WTC11 (cell line): ENCODE data around the gene NIPAL4. TPM values are rescaled to one million over a fixed set of nuclear protein-coding genes. Genes with fewer than 3 reads are reported as not detected.

Experiments
- ARID4B ChIP-seq: sonication (generic); formaldehyde crosslinking; IDR thresholded peaks from 2 replicates; pipeline ENCODE4 v1.8.0; 2023; ENCODE audit warnings: missing genetic modification reagents, mild to moderate bottlenecking, borderline replicate concordance
- EMX1 ChIP-seq: fragments of 250-450 bp; sonication (Bioruptor Pico); IDR thresholded peaks from 2 replicates; pipeline ENCODE4 v1.8.0; 2021; ENCODE audit warnings: mild to moderate bottlenecking
- HMGA2 ChIP-seq: fragments of 250-450 bp; sonication (Bioruptor Pico); IDR thresholded peaks from 2 replicates; pipeline ENCODE4 v1.4.0; 2021; ENCODE audit warnings: mild to moderate bottlenecking, moderate library complexity
- KAT7 ChIP-seq: sonication (generic); formaldehyde crosslinking; IDR thresholded peaks from 2 replicates; pipeline ENCODE4 v1.8.1; 2023; ENCODE audit warnings: missing genetic modification reagents, mild to moderate bottlenecking, borderline replicate concordance
- TEAD1 ChIP-seq: sonication (generic); formaldehyde crosslinking; IDR thresholded peaks from 2 replicates; pipeline ENCODE4 v1.8.0; 2022; ENCODE audit warnings: mild to moderate bottlenecking, missing genetic modification reagents
- TEAD4 ChIP-seq: sonication (generic); formaldehyde crosslinking; IDR thresholded peaks from 2 replicates; pipeline ENCODE4 v1.8.0; 2022; ENCODE audit warnings: mild to moderate bottlenecking, missing genetic modification reagents
- ZNF396 ChIP-seq: fragments of 250-450 bp; sonication (Bioruptor Pico); IDR thresholded peaks from 2 replicates; pipeline ENCODE4 v1.8.0; 2021; ENCODE audit warnings: mild to moderate bottlenecking, moderate library complexity, borderline replicate concordance
- ZNF671 ChIP-seq: fragments of 250-450 bp; sonication (Bioruptor Pico); IDR thresholded peaks from 2 replicates; pipeline ENCODE4 v1.8.0; 2021; ENCODE audit warnings: mild to moderate bottlenecking
- total RNA-seq: library from RNA; stranded (reverse); gene quantifications from 3 replicates; pipeline ENCODE4 v1.2.3, GENCODE V29; 2021
- TF ChIP-seq, protein P1 (sequence below): sonication (generic); formaldehyde crosslinking; IDR thresholded peaks from 2 replicates; pipeline ENCODE4 v1.8.1; 2023; ENCODE audit warnings: mild to moderate bottlenecking, missing genetic modification reagents
- TF ChIP-seq, protein P2 (sequence below): sonication (generic); formaldehyde crosslinking; IDR thresholded peaks from 2 replicates; pipeline ENCODE4 v1.8.0; 2022; ENCODE audit warnings: mild to moderate bottlenecking, missing genetic modification reagents
- TF ChIP-seq, protein P3 (sequence below): sonication (generic); formaldehyde crosslinking; IDR thresholded peaks from 2 replicates; pipeline ENCODE4 v1.8.0; 2022; ENCODE audit warnings: mild to moderate bottlenecking, missing genetic modification reagents

Gene NIPAL4
- total RNA-seq, 1 experiment from 2014 or later: not detected

GRCh38 chr5:157523976-157524375 lies 64.0 kb downstream of the NIPAL4 start (continued):
- no peak for TF ChIP-seq ARID4B (CRISPR knock-in tag)
- TF ChIP-seq TEAD1 (CRISPR knock-in tag): no peak
- TF ChIP-seq, protein P1, sequence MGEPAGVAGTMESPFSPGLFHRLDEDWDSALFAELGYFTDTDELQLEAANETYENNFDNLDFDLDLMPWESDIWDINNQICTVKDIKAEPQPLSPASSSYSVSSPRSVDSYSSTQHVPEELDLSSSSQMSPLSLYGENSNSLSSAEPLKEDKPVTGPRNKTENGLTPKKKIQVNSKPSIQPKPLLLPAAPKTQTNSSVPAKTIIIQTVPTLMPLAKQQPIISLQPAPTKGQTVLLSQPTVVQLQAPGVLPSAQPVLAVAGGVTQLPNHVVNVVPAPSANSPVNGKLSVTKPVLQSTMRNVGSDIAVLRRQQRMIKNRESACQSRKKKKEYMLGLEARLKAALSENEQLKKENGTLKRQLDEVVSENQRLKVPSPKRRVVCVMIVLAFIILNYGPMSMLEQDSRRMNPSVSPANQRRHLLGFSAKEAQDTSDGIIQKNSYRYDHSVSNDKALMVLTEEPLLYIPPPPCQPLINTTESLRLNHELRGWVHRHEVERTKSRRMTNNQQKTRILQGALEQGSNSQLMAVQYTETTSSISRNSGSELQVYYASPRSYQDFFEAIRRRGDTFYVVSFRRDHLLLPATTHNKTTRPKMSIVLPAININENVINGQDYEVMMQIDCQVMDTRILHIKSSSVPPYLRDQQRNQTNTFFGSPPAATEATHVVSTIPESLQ (CRISPR knock-in tag): no peak
- TF ChIP-seq KAT7 (CRISPR knock-in tag): no peak
- no peak for TF ChIP-seq TEAD4 (CRISPR knock-in tag)
- TF ChIP-seq, protein P2, sequence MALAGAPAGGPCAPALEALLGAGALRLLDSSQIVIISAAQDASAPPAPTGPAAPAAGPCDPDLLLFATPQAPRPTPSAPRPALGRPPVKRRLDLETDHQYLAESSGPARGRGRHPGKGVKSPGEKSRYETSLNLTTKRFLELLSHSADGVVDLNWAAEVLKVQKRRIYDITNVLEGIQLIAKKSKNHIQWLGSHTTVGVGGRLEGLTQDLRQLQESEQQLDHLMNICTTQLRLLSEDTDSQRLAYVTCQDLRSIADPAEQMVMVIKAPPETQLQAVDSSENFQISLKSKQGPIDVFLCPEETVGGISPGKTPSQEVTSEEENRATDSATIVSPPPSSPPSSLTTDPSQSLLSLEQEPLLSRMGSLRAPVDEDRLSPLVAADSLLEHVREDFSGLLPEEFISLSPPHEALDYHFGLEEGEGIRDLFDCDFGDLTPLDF (CRISPR knock-in tag): no peak
- no peak for TF ChIP-seq ZNF671 (CRISPR knock-in tag)
- TF ChIP-seq, protein P3, sequence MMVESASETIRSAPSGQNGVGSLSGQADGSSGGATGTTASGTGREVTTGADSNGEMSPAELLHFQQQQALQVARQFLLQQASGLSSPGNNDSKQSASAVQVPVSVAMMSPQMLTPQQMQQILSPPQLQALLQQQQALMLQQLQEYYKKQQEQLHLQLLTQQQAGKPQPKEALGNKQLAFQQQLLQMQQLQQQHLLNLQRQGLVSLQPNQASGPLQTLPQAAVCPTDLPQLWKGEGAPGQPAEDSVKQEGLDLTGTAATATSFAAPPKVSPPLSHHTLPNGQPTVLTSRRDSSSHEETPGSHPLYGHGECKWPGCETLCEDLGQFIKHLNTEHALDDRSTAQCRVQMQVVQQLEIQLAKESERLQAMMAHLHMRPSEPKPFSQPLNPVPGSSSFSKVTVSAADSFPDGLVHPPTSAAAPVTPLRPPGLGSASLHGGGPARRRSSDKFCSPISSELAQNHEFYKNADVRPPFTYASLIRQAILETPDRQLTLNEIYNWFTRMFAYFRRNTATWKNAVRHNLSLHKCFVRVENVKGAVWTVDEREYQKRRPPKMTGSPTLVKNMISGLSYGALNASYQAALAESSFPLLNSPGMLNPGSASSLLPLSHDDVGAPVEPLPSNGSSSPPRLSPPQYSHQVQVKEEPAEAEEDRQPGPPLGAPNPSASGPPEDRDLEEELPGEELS: no peak
- no peak for TF ChIP-seq EMX1
- TF ChIP-seq ZNF396 (CRISPR knock-in tag): no peak
- TF ChIP-seq HMGA2 (CRISPR knock-in tag): no peak

Other genes starting within 250 kb of the NIPAL4 start
- 95.3 to 102 TPM (median 101 TPM) in 3 replicates for gene CYFIP2, start 194.1 kb upstream of the NIPAL4 start, total RNA-seq
- 19.2 to 28.6 TPM (median 20.7 TPM) in 3 replicates for gene ADAM19, start 115.6 kb downstream of the NIPAL4 start, total RNA-seq
- gene SOX30, start 192.2 kb downstream of the NIPAL4 start, total RNA-seq: 0.41 to 0.55 TPM (median 0.46 TPM) in 3 replicates
- gene C5orf52, start 211.3 kb downstream of the NIPAL4 start, total RNA-seq: not detected in 3 replicates